HG02981 (cell line): ENCODE measurements around the gene TSPAN15.
"Not testable (repeated sequence)": the region's sequence is repeated elsewhere in the genome, so short reads cannot be mapped to it uniquely, and the experiment has no call there.

Experiments
- ATAC-seq: cut with Tn5 transposase; IDR thresholded peaks from one replicate; pipeline ENCODE4 v1.9.1; 2021; ENCODE audit warnings: mild to moderate bottlenecking, moderate library complexity; ENCODE audit not compliant: unreplicated experiment

TSPAN15 gene

DNA sequence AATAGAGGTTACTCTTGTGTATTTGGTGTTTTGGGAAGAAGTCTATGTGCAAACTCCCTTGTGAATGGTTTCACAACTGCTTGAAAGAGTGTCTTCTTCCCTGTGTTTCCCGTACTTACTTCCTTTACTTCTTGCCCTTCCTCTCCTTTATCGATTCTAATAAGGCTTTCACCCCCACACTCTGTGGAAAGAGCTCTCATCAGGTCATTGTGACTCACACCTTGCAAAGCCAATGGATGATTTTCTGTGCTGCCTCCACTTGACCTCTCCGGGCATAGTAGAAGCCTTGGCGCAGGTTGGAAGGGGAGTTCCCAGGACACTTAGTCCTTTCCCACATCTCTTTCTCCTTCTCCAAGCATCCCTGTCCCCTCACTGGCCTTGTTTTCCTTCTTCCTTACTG, 6.2 kb upstream of the TSPAN15 start:
- ATAC-seq = no peak

DNA sequence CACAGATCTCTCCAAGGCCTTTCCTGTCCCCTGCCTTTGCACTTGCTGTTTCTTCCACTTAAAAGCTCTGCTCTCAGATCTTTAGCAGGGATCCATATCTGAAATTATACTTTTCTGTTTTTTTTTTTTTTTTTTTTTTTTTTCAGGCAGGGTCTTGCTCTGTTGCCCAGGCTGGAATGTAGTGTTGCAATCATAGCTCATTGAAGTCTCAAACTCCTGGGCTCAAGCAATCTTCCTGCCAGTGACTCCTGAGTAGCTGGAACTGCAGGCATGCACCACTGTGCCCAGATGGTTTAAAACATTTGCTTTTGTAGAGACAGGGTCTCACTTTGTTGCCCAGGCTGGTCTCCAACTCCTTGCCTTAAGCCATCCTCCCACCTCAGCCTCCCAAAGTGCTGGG, 5.0 kb upstream of the TSPAN15 start:
- no peak for ATAC-seq

DNA sequence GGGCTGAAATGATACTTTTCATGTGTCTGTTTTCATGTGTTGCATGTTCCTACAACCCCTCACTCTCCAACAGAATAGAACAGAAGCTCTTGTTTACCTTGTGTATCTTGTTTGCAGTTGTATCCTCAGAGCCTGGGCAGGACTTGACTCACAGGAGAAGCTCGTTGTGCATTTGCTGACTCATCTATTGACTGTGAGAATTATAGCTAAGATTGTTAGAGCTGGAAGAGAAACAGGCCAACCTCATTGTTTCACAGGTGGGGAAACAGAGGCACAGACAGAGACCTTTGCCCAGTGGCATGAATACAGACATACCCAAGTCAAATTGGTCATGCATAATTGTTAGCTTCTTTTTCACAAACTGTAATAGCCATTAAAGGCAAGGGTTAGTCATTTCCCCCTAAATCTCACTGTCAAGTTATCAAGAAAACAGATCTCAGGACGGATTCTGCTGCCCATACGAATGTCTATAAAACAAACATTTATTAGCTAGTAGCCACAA, 4.6 kb upstream of the TSPAN15 start:
- ATAC-seq = no peak

DNA sequence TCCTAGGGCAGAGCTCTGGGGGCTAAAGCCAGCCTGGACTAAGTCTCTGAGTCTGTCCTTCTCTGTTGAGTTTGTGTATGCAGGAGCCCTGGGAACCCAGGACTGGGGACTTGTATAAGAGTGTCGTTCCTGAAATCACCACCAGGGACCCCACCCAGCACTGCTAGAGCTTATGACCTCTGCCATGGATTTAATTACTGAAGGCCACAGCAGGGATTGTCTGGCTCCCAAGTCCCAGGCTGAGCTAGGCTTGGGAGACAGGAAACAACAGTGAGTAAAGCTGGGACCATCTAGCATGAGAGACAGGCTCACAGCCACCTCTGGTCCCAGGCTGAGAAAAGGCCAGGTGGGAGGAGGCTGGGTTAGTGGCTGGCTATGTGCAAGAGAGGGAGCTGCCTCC, 1.4 kb upstream of the TSPAN15 start:
- no peak for ATAC-seq

DNA sequence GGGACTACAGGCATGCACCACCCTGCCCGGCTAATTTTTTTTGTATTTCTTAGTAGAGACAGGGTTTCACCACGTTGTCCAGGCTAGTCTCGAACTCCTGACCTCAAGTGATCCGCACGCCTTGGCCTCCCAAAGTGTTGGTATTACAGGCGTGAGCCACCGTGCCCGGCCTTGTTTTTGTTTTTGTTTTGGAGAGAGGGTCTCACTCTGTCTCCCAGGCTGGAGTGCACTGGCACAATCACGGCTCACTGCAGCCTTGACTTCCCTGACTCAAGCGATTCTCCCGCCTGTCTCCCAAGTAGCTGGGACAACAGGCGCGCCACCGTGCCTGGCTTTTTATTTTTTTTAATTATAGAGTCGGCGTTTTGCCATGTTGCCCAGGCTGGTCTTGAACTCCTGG, 870 bp upstream of the TSPAN15 start:
- not testable (repeated sequence) for ATAC-seq

DNA sequence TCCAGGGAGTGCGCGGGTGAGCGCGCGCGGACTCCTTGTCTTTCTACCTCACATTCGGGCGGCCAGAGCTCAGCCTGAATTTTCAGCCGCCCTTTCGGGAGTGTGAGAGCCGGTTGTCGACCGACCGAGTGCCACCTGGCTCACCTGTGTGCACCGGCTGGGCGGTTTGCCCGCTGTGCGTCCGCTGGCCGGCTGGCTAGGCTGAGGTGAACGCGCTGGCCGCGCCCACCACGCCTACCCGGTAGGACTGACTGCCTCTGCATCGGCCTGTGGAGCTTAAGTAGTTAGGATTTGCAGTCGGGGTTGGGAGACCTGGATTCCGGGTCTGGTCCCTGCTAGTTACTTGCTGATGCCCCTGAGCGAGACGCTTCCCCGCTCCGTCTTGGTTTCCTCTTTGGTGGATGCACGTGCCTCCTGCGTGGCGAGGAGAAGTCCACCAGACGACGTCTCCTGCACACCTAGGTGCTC, 553 bp downstream of the TSPAN15 start:
- ATAC-seq = no peak

DNA sequence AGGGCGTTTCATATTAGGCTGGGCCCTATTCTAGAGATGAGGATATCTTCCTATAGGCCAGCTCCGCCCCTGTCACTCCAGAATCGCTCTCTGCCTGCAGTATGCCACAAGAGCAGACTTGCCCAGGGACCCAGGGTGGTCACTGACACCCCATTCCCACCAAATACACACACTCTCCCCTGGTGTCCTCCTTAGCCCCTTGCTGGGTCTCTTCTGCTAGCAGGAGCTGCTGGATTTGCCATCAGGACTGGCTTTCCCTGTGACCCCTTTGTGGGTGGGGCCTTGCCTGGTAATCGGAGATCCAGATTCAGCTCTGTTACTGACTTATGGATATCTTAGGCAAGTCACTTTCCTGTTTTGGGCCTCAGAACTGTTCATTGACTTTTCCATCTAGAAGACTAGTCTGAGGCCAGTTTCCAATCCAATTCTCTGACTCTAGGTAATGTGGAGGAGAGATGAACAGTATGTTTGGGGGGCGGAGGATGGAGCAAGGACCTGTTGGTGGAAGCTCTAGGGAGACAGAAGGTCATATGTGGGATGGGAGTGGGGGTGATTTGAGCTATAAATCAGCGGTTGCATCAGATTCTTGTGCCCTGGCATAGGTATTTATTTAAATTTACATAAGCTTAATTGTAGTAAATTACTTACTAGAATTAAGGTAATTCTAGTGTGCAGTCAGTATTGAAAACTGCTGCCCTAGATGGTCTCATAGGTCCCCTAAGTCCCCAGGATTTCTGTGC, 1.6 kb downstream of the TSPAN15 start:
- no peak for ATAC-seq

DNA sequence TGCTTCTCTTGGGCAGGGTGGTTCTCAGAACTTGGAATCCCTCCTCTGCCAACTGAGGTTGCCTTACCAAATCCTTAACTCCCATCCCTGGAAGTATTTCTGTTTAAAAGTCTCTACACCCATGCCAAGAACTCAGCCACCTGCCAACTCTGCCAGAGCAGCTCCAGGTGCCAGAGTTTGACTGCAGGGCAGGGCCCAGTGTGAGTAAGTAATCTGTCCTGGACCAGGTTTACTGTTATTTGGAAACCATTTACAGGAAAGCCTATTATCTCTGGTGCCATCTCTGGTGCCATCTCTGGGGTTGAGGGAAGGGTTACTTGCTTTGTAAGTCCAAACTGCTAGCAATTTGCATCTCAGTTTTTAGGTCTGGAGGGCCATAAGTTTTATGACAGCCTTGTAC, 2.5 kb downstream of the TSPAN15 start:
- ATAC-seq = no peak

DNA sequence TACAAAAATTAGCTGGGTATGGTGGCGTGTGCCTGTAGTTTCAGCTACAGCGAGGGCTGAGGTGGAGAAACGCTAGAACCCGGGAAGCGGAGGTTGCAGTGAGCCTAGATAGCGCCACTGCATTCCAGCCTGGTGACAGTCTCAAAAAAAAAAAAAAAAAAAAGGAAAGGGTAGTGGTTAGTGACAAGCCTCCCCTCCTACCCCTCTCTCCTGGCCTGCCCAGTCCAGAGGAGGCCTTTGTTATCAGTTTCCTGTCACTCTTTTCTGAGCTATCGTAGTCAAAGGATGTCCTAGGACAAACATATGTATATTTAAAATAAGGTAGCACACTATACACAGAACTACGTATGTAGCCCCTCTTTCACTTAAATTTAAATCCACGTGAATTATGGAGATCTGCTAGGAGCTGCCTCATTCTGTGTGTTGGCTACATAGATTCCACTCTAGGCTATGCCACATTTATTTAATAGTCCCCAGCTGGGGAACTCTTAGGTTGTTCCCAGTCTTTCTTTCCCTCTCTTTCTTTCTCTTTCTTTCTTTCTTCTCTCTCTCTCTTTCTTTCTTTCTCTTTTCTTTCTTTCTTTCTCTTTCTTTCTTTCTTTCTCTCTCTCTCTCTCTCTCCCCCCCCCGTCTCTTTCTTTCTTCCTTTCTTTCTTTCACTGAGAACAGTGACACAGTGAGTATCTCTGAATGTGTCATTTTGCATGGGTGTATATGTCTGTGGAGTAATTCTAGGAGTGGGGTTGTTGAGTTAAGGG, 3.9 kb downstream of the TSPAN15 start:
- ATAC-seq = no peak

DNA sequence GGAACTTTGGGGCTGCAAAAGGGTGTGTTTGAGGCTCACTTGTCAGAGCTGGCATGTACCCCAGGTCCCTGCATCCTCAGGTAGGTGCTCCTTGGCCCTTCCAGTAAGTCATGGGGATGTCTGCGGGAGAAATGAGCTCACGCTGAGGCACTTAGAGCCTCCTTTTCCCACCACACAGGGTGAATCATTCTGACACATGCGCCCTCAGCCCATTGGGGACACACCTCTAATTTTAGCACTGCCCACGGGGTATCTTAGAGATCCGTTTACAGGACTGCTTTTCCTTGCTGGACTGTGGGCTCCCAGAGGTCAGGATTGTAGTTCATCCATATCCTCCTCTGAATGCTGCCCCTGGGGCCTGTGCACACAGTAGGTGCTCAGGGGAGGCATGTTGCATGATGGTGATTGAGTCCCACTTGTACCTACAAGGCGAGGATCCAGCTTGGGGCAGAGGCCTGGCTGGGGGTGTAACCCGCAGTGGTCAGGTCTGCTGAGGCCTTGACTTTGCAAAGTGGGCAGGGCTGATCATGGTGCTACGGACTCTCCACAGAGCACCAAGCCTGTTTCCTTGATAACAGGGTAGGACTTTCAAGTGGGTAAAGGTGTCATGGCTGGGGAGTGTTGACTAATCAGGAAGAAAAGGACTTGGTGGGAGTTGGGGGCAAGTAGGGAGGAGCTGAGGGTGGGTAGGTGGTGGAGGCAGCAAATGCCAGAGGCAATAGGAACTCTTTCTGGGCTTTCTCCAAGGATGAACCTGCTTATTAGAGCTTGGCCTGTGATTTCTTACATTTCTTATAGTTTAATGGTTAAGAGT, 5.8 kb downstream of the TSPAN15 start:
- ATAC-seq = no peak

DNA sequence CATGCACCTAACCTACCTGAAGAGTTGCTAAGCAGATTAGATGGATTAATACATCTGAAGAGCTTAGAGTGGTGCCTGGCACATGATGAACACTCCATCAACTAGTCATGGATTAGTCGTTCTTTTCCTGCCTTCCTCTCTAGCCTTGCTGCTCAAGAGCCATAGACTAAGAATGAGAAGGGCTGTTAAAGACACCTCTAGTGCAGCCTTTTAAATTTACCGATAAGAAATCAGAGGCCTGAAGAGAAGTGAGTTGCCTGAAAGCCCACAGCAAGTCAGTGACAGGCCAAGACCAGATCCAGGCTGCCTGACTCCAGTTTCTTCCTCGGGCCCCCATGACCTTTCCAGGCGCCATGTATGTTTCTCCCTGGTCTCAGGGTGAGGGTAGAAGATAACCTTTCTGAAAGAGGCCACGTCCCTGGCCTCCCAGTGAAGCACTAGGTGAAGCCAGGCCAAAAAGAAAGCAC, 6.5 kb downstream of the TSPAN15 start:
- ATAC-seq = no peak

DNA sequence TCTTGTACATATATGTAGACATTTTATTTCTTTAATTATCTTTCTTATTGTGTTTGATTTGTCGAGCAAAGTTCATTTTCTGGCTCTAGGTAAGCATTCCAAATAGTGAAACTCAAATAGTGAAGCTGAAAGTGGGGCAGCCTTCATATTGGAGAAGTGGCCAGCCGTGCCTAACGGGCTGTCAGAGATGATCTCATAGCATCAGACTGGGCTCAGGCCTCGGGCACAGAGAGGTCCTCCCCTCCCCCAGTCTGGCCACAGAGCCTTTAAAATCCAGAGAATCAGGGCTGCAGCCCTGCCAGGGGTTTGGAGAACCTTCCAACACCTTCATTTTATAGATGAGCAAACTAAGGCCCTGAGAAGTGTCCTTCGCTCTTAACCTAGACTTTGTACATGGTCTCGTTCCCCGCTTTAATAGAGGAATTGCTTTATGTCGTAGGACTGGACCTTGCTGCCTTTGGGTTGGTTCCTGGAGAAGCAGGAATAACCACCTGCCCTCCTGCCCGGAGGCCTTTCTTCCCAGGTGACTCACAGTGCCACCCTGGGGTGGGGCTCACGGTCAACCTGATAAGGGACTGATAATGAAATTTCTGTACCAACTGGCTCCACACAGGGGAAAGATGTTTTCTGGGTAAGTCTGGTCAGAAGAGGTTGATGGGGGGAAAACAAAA, 7.3 kb downstream of the TSPAN15 start:
- no peak for ATAC-seq

DNA sequence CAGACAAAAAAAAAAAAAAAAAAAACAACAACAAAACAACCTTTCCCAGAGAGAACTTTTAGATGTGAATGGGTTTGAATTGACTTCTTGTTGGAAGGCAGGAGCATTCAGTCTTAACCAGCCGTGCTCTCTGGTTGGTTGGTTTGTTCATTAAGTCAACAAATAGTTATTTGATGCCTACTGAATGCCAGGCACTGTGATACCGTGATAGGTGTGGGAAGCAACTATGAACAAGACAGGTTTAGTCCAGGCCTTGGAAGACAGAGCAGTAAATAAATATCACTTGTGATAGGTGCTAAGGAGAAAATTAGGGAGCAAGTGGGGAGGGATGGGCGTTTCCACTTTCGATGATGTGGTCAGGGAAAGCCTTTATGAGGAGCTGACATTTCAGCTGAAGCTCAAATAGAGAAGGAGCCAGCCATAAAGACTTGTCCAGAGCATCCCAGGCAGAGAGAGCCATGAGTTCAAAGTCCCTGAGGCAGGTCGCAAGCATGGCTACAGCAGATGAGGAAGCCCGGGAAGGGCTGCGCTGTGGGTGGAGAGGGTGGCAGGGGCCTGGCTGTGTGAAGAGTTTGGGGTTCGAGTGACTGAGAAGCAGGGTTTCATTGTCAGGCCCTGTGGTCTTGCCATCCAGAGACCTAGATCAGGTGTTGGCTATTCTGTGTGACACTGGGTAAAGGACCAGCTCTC, 8.0 kb downstream of the TSPAN15 start:
- no peak for ATAC-seq

DNA sequence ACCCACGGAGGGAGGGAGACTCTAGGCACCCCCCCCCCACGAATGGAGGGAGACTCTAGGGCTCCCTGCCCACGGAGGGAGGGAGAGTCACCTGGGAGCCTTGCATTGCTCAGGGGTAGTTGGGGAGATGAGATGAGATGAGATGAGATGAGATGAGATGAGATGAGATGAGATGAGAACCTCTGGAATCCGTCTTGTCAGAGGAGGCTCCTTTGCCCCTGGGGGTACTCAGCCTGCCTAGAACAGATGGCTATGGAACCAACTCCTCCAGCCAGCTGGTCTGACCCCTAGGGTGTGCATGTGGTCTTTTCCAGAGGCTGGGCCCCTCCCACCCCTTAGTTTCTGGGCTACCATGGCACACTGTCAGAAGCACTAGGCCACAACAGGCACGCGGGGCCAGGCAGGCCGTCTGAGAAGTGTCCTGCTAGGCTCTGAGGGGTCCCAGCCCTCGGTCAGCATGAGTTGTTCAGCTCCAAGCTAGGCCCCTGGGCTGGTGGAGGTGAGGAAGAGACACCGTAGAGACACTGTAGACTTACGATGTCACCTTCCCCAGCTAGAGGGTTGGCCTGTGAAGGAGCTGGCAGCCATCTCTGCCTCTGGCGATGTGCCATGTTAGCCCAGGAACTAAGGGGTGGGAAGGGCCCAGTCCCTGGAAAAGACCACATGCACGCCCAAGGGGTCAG, 8.8 kb downstream of the TSPAN15 start:
- ATAC-seq = no peak

DNA sequence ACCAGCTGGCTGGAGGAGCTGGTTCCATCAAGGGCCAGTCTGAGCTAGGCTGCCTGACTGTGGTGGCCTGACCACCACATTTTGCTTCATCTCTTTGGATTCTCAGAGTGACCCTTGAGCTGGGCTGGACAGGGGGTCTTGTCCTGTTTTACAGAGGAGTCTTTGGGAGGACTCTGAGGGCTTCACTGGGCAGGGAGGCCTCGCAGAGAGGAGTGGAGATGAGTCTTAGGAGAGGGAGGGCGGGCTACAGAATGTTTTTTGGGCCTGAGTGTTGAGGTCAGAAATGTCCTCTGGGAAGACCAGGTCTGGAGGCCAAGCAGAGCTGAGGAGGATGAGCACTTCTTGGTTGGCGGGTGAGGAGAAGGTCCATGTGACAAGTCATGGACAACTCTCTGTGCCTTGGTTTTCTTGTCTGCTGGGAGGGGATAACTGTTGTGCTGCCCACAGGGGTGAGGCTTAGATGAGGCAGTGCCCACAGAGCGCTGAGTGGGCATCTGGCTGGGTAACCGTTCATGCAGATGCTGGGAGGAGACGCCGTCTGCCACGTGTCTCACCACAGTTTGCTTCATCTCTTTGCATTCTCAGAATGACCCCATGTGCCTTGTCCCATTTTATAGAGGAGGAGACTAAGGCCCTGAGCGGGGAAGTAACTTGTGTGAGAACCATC, 9.4 kb downstream of the TSPAN15 start:
- ATAC-seq = no peak

DNA sequence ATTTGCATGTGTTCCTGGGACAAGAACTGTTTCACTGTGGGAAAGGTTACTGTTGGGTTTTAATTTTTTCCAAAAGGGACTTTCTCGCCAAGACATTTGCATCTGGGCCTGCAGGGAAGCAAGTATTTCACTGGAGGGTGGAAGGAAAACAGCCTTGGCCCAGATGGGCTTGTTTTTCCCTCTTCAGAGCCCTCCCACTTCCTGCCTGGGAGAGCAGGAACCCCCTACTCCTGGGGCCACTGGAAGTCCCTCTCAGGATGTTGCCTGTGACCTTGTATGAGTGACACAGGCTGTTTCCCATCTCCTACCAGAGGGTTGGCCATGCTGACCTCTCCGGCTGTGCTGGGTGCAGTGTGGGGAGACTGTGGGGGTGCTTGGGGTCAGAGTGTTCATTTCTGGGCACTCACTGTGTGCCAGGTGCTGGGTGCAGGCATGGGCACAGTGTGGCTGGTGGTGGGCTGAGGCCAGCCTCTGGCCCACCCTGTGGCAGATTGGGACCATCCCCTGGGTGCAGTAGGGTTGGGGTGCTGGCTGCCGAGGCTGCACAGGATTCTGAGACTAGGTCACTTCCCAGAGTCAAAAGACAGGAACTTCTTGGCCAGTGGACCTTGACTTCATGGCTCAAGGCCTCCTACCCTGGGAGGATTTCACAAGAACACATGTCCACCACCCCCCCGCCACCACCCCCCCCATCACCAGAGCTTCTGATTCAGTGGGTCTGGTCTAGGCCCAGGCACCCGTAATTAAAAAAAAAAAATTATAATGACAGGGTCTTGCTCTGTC, 10.2 kb downstream of the TSPAN15 start:
- ATAC-seq = no peak

DNA sequence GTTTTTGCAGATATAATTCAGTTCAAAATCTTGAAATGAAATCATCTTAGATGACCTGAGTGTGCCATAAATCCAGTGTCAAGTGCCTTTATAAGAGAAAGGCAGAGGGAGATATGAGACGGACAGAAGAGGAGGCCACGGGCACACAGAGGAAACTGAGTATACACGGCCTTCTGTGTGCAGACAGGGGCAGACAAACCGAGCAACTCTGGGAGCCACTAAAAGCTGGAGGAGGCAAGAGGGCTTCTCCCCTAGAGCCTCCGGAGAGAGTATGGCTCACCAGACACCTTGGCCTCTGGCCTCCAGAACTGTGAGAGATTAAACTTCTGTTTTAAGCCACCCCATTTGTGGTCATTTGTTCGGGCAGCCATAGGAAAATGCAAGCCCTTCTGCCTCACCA, 12.6 kb downstream of the TSPAN15 start:
- no peak for ATAC-seq

DNA sequence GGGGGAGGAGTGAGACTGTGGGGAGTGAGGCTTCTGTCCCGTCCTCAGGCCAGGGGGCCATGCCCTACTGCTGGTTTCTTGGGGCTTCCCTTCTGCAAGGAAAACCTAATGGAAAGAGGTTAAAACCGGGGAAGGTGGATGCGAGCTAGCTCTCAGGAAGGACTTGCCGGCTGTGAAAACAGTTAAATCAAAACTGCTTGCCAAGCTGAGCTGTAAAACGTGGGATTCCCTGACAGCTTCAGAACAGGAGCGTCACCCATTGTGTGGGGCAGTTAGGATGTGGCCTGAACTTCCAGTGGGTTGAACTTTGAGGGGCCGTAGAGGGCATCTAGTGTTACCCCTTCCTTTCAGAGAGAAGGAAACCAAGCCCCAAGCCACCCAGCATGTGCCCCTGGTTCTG, 13.1 kb downstream of the TSPAN15 start:
- ATAC-seq = no peak
